Mesendoderm (in vitro differentiated cells): Measurements from ENCODE around the gene MAPK7.

Experiments
- DNase-seq: peaks from one replicate; pipeline ENCODE4 v3.0.0; 2013
- H2AK5ac ChIP-seq: 2 replicates; pipeline ENCODE4 v1.6.1; 2013; ENCODE audit warnings: low read length, inconsistent platforms
- H2BK120ac ChIP-seq: 2 replicates; pipeline ENCODE4 v1.6.1; 2013; ENCODE audit warnings: low read depth, mild to moderate bottlenecking, low read length, moderate library complexity, mixed read lengths
- H2BK15ac ChIP-seq: replicated peaks from 2 replicates; pipeline ENCODE4 v1.6.1; 2013; ENCODE audit warnings: low read depth, mild to moderate bottlenecking, moderate library complexity
- H2BK5ac ChIP-seq: 2 replicates; pipeline ENCODE4 v1.6.1; 2013; ENCODE audit warnings: low read length, inconsistent platforms
- H3K18ac ChIP-seq: 2 replicates; pipeline ENCODE4 v1.6.1; 2013; ENCODE audit warnings: mild to moderate bottlenecking, low read length, mixed read lengths
- H3K23ac ChIP-seq: one replicate; pipeline ENCODE4 v1.6.1; 2013; ENCODE audit warnings: low read length
- H3K27ac ChIP-seq: 2 replicates; pipeline ENCODE4 v1.5.1; 2013; ENCODE audit warnings: low read depth, mild to moderate bottlenecking, inconsistent platforms, low read length, moderate library complexity
- H3K27me3 ChIP-seq: 2 replicates; pipeline ENCODE4 v1.6.1; 2013; ENCODE audit warnings: low read length, control low read depth, mild to moderate bottlenecking, inconsistent platforms; ENCODE audit not compliant: insufficient read depth, poor library complexity
- H3K36me3 ChIP-seq: 2 replicates; pipeline ENCODE4 v1.6.1; 2013; ENCODE audit warnings: low read length, inconsistent platforms; ENCODE audit not compliant: control insufficient read depth, insufficient read depth
- H3K4ac ChIP-seq: one replicate; pipeline ENCODE4 v1.6.1; 2013; ENCODE audit warnings: low read depth, mild to moderate bottlenecking, low read length, moderate library complexity
- H3K4me1 ChIP-seq: 2 replicates; pipeline ENCODE4 v1.6.1; 2013; ENCODE audit warnings: low read depth, low read length, inconsistent platforms; ENCODE audit not compliant: control insufficient read depth
- H3K4me2 ChIP-seq: 2 replicates; pipeline ENCODE4 v1.6.1; 2013; ENCODE audit warnings: low read length
- H3K4me3 ChIP-seq: 2 replicates; pipeline ENCODE4 v1.5.1; 2013; ENCODE audit warnings: mild to moderate bottlenecking, low read length
- H3K56ac ChIP-seq: one replicate; pipeline ENCODE4 v1.6.1; 2013; ENCODE audit warnings: low read length
- H3K79me1 ChIP-seq: 2 replicates; pipeline ENCODE4 v1.6.1; 2013; ENCODE audit warnings: low read length, inconsistent platforms
- H3K79me2 ChIP-seq: 2 replicates; pipeline ENCODE4 v1.6.1; 2013; ENCODE audit warnings: mild to moderate bottlenecking, low read length; ENCODE audit not compliant: control insufficient read depth, insufficient read depth
- H3K9ac ChIP-seq: 2 replicates; pipeline ENCODE4 v1.6.1; 2013; ENCODE audit warnings: low read length, inconsistent platforms
- H4K5ac ChIP-seq: one replicate; pipeline ENCODE4 v1.6.1; 2013; ENCODE audit warnings: low read length
- H4K8ac ChIP-seq: one replicate; pipeline ENCODE4 v1.6.1; 2013; ENCODE audit warnings: low read depth, mild to moderate bottlenecking, control low read depth, low read length, moderate library complexity
- WGBS: extraction: QIAGEN DNeasy Blood & Tissue Kit; methylation state at CpG from one replicate; pipeline ENCODE4 v1.1.7; 2013; ENCODE audit warnings: low lambda C conversion rate, missing lambda C conversion rate; ENCODE audit not compliant: insufficient coverage; ENCODE audit errors: extremely low coverage; 5-methylcytosine and 5-hydroxymethylcytosine counted together

The MAPK7 gene

DNA sequence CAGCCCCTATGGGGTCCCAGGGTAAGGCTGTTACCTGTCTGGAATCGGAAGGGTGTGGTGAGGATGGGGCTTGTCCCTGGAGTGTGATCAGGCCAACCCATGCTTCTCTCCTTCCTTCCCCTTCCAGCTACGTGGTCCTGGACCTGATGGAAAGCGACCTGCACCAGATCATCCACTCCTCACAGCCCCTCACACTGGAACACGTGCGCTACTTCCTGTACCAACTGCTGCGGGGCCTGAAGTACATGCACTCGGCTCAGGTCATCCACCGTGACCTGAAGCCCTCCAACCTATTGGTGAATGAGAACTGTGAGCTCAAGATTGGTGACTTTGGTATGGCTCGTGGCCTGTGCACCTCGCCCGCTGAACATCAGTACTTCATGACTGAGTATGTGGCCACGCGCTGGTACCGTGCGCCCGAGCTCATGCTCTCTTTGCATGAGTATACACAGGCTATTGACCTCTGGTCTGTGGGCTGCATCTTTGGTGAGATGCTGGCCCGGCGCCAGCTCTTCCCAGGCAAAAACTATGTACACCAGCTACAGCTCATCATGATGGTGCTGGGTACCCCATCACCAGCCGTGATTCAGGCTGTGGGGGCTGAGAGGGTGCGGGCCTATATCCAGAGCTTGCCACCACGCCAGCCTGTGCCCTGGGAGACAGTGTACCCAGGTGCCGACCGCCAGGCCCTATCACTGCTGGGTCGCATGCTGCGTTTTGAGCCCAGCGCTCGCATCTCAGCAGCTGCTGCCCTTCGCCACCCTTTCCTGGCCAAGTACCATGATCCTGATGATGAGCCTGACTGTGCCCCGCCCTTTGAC is 2.4 kb downstream of the MAPK7 start:
- Histone ChIP-seq H3K9ac (peak overlapping the region; percentile 98), H2BK15ac (no peak overlapping the region), H3K18ac (no peak overlapping the region), H3K79me2 (peaks cover 41% of the 10 kb centered on the region), H3K27ac (no peak overlapping the region), H3K23ac (no peak overlapping the region), H3K4me1 (peaks cover 13% of the 10 kb centered on the region), H2BK120ac (no peak overlapping the region), H4K8ac (no peak overlapping the region), H2BK5ac (no peak overlapping the region), H3K36me3 (peaks cover 24% of the 10 kb centered on the region), H3K56ac (peak overlapping the region; percentile 97), H3K4me3 (no peak overlapping the region), H3K4me2 (peak overlapping the region; percentile 4), H2AK5ac (no peak overlapping the region), H3K79me1 (peaks cover 27% of the 10 kb centered on the region), H3K27me3 (no peaks in the 10 kb centered on the region), H4K5ac (no peak overlapping the region), H3K4ac (no peak overlapping the region)
- no peak for DNase-seq
- no CpG with 5 or more reads among the region's 29 CpGs for WGBS

DNA sequence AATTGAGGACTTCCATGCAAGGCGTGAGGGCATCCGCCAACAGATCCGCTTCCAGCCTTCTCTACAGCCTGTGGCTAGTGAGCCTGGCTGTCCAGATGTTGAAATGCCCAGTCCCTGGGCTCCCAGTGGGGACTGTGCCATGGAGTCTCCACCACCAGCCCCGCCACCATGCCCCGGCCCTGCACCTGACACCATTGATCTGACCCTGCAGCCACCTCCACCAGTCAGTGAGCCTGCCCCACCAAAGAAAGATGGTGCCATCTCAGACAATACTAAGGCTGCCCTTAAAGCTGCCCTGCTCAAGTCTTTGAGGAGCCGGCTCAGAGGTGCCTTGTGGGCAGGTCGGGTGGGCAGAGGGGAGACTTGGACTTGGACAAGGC is 3.1 kb downstream of the MAPK7 start:
- Histone ChIP-seq H4K5ac (no peak overlapping the region), H3K27me3 (no peaks in the 10 kb centered on the region), H3K36me3 (peaks cover 24% of the 10 kb centered on the region), H3K4me1 (peaks cover 16% of the 10 kb centered on the region), H3K4me2 (no peak overlapping the region), H3K9ac (peak overlapping the region; percentile 1), H2BK15ac (no peak overlapping the region), H3K27ac (no peak overlapping the region), H2BK5ac (no peak overlapping the region), H3K4me3 (no peak overlapping the region), H3K79me2 (peaks cover 44% of the 10 kb centered on the region), H3K4ac (no peak overlapping the region), H3K79me1 (peaks cover 26% of the 10 kb centered on the region), H2BK120ac (no peak overlapping the region), H2AK5ac (no peak overlapping the region), H4K8ac (no peak overlapping the region), H3K18ac (no peak overlapping the region), H3K23ac (no peak overlapping the region), H3K56ac (no peak overlapping the region)
- no peak for DNase-seq
- no CpG with 5 or more reads among the region's 7 CpGs for WGBS

DNA sequence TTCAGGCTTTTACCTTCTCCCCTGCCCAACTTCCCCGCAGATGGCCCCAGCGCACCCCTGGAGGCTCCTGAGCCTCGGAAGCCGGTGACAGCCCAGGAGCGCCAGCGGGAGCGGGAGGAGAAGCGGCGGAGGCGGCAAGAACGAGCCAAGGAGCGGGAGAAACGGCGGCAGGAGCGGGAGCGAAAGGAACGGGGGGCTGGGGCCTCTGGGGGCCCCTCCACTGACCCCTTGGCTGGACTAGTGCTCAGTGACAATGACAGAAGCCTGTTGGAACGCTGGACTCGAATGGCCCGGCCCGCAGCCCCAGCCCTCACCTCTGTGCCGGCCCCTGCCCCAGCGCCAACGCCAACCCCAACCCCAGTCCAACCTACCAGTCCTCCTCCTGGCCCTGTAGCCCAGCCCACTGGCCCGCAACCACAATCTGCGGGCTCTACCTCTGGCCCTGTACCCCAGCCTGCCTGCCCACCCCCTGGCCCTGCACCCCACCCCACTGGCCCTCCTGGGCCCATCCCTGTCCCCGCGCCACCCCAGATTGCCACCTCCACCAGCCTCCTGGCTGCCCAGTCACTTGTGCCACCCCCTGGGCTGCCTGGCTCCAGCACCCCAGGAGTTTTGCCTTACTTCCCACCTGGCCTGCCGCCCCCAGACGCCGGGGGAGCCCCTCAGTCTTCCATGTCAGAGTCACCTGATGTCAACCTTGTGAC is 3.6 kb downstream of the MAPK7 start:
- DNase-seq = no peak
- no peak overlapping the region for H3K4ac ChIP-seq
- no peak overlapping the region for H4K5ac ChIP-seq
- H2BK120ac ChIP-seq = no peak overlapping the region
- no peak overlapping the region for H3K4me3 ChIP-seq
- H3K18ac ChIP-seq = no peak overlapping the region
- H3K9ac ChIP-seq = peak overlapping the region; percentile 1
- peaks cover 28% of the 10 kb centered on the region for H3K79me1 ChIP-seq
- peaks cover 16% of the 10 kb centered on the region for H3K4me1 ChIP-seq
- H4K8ac ChIP-seq = no peak overlapping the region
- WGBS = no CpG with 5 or more reads among the region's 31 CpGs
- H3K79me2 ChIP-seq = peaks cover 46% of the 10 kb centered on the region
- H2BK5ac ChIP-seq = no peak overlapping the region
- no peak overlapping the region for H3K4me2 ChIP-seq
- no peak overlapping the region for H3K27ac ChIP-seq
- H2BK15ac ChIP-seq = no peak overlapping the region
- peak overlapping the region; percentile 3 for H3K56ac ChIP-seq
- H3K27me3 ChIP-seq = no peaks in the 10 kb centered on the region
- H3K23ac ChIP-seq = no peak overlapping the region
- H2AK5ac ChIP-seq = no peak overlapping the region
- peaks cover 24% of the 10 kb centered on the region for H3K36me3 ChIP-seq

DNA sequence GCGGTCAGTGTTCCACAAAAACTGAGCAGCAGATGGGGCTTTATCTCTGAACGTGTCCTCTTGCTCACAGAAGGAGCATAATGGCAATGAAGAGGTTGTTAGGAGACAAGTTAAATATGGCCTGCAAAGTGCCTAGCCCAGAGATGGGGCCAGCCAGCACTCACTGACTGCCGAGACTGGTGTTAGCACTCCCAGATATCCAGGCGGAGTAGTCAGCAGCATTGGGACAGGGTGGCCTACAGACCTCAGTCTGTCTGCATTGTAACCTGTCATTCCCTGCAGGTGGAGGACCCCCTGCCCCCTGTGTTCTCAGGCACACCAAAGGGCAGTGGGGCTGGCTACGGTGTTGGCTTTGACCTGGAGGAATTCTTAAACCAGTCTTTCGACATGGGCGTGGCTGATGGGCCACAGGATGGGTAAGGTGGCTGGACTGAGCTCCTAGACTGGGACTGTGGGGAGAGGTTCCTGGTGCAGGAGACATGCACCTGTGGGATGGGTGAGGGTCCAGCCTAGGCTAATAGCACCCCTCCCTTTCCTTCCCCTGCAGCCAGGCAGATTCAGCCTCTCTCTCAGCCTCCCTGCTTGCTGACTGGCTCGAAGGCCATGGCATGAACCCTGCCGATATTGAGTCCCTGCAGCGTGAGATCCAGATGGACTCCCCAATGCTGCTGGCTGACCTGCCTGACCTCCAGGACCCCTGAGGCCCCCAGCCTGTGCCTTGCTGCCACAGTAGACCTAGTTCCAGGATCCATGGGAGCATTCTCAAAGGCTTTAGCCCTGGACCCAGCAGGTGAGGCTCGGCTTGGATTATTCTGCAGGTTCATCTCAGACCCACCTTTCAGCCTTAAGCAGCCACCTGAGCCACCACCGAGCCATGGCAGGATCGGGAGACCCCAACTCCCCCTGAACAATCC is 4.5 kb downstream of the MAPK7 start:
- Histone ChIP-seq H3K79me2 (peaks cover 46% of the 10 kb centered on the region), H3K56ac (peak overlapping the region; percentile 3), H2AK5ac (no peak overlapping the region), H3K18ac (no peak overlapping the region), H2BK5ac (no peak overlapping the region), H3K4ac (no peak overlapping the region), H3K36me3 (peaks cover 24% of the 10 kb centered on the region), H4K8ac (no peak overlapping the region), H3K23ac (no peak overlapping the region), H3K27ac (no peak overlapping the region), H2BK15ac (no peak overlapping the region), H3K4me2 (no peak overlapping the region), H3K4me3 (no peak overlapping the region), H3K9ac (no peak overlapping the region), H3K27me3 (no peaks in the 10 kb centered on the region), H2BK120ac (no peak overlapping the region), H3K79me1 (peaks cover 28% of the 10 kb centered on the region), H3K4me1 (peaks cover 19% of the 10 kb centered on the region), H4K5ac (no peak overlapping the region)
- no CpG with 5 or more reads among the region's 13 CpGs for WGBS
- no peak for DNase-seq

DNA sequence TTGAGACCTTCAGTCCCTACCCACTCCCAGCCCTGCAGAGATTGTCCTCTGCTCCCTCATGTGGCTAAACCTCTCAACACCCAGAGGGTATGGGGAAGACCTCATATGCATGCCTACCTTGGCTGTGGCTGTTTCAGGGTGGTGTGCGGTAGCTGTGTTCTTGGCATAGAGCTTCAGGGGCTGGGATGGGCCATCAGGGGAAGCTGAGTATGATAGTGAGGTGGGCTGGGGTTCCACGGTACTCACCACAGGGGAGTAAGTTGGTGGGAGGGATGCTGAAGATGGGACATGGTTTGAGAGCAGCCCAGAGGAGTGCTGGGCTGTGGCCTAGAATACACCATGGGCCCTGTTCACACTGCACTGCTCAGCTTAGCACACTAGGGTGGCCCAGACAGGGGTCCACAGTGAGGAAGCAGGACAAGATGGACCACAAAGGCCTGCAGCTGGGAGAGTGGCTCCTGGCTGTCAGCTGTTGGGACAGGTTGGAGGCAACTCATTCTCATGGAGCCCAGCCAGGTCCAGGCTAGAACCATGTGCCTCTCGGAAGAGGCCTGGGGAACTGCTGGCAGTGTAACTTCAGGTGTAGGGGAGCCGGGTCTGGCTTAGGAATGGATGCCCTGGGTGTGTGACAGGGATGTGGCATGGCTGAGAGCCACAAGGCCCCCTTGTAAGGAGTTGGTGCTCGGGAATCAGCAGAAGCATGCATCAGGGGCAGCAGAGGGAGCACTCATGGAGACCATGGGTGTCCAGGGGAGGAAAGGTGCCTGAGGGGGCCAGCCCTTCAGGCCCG is 5.6 kb downstream of the MAPK7 start:
- Histone ChIP-seq H2BK15ac (no peak overlapping the region), H3K79me1 (peaks cover 25% of the 10 kb centered on the region), H3K9ac (peak overlapping the region; percentile 60), H3K18ac (no peak overlapping the region), H3K4me2 (no peak overlapping the region), H2BK5ac (no peak overlapping the region), H3K56ac (peak overlapping the region; percentile 34), H3K4me1 (peaks cover 23% of the 10 kb centered on the region), H4K5ac (no peak overlapping the region), H3K36me3 (peaks cover 24% of the 10 kb centered on the region), H3K79me2 (peaks cover 43% of the 10 kb centered on the region), H3K27me3 (no peaks in the 10 kb centered on the region), H4K8ac (no peak overlapping the region), H3K23ac (no peak overlapping the region), H3K27ac (no peak overlapping the region), H2BK120ac (no peak overlapping the region), H2AK5ac (no peak overlapping the region), H3K4ac (no peak overlapping the region), H3K4me3 (no peak overlapping the region)
- no peak for DNase-seq
- WGBS = no CpG with 5 or more reads among the region's 6 CpGs
